HG02588 (cell line): ENCODE measurements around the gene TM2D1.
"Not testable (repeated sequence)": the region's sequence is repeated elsewhere in the genome, so short reads cannot be mapped to it uniquely, and the experiment has no call there.

ENCODE experiments used
- ATAC-seq: cut with Tn5 transposase; IDR thresholded peaks from one replicate; pipeline ENCODE4 v1.9.1; 2021; ENCODE audit warnings: mild to moderate bottlenecking, moderate library complexity; ENCODE audit not compliant: unreplicated experiment

TM2D1 gene

DNA sequence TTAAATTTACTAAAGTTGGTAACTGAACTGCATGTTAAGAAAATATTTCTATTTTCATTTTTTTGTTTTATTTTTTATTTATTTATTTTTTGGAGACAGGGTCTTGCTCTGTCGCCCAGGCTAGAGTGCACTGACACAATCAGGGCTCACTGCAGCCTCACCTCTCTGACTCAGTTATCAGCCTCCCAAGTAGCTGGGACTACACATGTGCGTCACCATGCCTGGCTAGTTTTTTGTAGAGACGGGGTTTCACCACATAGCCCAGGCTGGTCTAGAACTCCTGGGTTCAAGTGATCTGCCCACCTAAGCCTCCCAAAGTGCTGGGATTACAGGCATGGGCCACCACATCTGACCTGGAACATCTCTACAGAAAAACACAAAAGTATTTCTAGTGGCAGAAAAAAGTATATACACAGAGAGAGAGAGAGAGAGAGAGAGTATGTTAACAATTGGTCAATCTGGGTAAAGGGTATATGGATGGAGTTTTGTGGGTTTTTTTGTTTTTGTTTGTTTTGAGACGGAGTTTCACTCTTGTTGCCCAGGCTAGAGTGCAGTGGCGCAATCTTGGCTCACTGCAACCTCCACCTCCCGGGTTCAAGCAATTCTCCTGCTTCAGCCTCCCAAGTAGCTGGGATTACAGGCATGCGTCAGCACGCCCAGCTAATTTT, 5.8 kb downstream of the TM2D1 start:
- ATAC-seq = not testable (repeated sequence)

DNA sequence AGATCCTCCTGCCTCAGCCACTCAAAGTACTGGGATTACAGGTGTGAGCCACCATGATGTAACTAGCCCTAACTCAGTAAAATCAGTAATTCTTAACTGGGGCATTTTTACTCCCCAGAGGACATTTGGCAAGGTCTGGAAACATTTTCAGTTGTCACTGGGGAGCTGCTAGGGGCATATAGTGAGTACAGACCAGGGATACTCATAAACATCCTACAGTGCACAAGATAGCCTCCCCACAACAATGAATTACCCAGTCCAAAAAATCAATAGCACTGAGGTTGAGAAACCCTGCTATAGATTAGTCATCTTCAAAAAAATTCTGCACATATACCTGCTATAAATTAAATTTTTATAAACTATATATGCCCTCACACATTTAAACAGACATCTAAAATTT, 13.0 kb downstream of the TM2D1 start:
- ATAC-seq = no peak

DNA sequence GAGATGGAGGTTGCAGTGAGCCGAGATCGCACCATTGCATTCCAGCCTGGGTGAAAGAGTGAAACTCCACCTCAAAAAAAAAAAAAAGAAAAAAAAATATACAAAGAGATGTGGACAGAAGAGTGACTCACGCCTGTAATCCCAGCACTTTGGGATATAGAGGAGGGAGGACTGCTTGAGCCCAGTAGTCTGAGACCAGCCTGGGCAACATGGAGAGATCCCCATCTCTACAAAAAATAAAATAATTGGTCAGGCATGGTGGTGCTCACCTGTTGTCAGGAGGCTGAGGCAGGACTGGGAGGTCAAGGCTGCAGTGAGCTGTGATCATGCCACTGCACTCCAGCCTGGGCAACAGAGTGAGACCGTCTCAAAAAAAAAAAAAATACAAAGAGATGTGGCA, 13.7 kb downstream of the TM2D1 start:
- not testable (repeated sequence) for ATAC-seq

DNA sequence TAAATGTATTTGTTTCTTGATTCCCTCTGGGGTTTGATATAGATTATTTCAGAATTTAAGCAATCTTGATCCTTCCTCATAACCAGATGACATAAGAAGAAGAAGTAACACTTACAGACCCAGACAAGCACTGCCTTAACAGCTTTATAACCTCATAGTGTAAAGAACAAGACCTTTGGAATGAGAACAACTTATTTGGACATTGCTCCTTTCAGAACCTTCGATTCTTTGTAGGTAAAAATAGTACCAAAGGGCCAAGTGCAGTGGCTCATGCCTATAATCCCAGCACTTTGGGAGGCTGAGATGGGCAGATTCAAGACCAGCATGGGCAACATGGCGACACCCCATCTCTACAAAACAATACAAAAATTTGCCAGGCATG, 15.0 kb downstream of the TM2D1 start:
- ATAC-seq = no peak

DNA sequence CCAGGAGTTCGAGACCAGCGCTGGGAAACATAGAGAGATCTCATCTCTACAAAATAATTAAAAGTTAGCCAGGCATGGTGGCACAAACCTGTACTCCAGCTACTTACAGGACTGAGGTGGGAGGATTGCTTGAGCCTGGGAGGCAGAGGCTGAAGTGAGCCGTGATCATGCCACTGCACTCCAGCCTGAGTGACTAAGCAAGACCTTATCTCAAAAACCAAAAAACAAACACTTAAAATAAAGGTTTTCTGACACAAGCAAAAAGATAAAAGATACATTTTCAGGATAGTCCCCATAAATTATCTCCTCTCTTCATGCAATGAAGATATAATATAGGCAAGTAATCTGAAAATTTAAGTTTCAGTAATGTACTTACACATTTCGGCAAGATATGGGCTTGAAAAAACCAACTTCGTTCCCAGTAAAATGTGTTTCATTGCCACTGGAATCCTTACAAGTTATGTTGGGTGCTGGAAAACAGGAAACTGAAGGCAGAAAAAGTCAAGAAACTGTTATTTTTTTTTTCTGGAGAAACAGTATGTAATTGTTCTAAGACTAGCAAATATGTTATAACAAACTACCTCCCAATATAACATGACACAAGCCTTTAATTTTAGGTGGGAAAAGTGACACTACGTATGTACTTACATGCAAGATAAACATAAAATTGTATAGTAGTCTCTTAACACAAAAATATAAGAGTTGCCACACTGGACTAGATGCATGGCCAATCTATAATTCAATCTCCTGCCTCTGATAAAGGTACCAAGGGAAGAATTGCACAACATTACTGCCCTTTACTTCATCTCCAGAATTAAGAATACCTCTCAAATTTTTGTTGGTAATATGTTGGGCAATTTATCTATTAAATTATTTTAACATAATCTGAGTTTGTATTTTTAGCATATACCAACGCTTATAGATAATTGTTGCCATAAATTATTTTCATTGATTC, 15.7 kb downstream of the TM2D1 start:
- ATAC-seq = no peak

DNA sequence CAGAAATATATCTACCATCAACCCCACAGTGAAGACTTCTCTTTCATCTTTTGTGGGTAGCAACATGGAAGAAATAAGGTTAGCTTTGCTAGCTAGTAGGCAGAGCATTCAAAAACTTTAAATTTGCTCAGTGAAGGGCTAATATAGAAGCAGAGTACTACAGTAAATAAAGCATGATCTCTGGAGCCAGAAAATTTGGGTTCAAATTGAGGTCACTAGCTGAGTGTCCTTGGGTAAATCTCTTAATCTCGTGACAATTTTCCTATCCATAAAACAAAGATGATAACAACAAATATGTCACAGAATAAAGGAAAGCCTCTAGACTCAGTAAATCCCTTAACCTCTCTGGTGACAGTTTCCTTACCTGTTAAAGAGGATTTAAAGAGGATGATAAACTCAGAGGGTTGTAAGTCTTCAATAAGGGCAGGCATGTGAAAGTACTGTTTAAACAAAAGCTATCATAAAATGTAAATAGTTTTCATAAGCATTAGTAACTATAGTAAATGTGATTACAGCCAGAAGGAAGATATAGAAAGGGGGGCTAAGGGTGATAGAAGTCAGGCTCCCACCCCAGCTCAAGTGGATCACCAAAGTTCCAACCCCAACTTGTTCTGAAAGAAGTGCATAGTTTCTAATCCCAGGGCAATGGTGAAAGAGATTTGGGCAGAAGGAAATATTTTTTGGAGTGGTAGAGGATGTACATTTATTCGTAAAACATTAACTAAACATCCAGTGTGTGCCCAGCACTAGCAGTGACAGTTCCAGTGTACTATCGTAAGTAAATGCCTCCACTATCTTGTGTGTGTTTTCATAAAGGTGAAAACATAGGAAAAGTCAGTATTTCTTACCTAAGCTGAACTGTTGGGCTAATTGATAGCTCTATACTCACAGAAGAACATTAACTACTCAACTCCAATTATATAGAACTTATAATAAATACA, 24.8 kb downstream of the TM2D1 start:
- no peak for ATAC-seq

DNA sequence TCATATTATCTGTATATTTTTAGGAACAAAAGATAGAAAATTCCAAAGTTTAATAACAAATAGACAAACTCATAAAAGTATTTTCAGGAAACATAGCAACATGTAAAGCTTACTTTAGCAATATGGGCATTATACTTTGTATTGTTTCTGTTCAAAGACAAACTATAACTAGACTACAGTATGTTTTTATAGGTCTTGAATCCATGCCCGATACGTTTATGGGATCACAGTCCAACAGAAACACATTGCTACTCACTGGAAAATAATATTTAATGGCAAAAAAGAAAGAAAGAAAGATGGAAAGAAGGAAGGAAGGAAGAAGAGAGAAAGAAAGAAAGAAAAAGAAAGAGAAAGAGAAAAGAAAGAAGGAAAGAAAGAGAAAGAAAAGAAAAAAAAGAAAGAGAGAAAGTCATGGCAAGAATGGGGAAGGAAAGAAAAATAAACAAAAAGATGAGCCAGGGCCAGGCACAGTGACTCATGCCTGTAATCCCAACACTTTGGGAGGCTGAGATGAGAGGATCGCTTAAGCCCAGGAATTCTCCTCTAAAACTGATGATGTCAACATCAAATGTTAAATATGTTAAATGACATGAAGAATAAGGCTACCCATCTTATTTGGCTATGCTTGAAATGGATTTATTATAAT, 32.7 kb downstream of the TM2D1 start:
- no peak for ATAC-seq

DNA sequence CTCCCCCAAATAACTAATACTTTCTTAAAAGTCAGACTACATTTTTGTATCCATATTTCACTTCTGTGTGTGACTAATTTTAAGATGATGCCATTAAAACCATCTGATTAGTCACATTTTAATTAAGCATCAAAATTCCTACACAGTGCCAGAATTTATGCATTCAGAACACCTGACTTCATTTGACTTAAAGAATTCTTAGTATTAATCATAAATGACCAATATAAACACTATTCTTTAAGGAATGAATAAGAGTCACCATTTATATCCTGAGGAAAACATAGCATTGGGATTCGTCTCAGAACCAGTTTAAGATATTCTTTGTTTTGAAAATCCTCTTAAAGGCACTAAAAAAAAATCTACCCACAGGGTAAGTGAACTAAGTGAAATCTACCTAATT, 37.0 kb downstream of the TM2D1 start:
- ATAC-seq = no peak

DNA sequence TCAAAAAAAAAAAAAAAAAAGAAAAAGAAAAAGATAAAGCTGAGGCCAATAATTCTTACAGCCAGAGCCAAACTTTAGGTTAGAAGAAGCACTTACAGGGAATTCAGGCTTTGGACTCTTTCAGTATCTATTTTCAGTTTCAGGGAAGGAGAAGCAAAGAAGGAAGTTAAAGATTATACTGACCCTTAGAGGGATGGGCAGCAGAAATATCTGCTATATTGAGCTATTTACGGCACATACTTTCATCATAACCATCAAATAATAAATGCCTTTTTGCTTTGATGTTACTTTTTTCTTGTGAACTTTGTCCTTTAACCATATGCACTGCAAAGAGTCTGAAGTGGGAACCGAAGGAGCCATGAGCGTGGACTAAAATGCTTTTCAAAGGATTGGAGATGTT, 42.0 kb downstream of the TM2D1 start:
- ATAC-seq = no peak

DNA sequence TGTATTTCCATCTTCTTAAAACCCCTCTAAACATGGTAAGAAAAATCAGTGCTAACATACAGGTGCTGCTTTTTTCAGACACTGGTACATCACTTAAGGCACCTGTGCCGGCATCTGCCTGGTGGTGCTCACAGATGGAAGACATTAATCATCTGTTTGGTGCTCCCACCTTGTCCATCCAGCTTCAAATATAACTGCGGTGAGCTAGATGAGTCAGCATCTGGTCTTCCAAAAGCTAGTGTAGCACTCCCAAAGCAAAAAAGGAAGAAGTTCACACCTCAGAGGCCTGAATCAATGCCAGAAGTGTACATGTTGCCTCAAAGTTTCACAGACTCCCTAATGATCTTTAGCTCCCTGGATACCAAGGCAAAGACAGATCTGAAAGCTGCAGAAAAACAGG, 44.4 kb downstream of the TM2D1 start:
- ATAC-seq = no peak

DNA sequence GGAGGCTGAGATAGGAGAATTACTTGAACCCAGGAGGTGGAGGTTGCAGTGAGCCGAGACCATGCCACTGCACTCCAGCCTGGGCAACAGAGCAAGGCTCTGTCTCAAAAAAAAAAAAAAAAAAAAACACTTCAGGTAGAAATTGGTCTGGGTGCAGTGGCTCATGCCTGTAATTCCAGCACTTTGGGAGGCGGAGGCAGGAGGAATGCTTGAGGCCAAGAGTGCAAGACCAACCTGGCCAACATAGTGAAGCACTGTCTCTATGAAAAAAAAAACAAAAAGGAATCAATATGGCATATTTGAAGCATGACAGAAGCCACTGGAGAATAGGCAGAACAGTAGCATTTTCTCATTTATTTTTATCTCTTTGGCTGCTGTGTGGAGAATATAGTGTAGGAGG, 48.1 kb downstream of the TM2D1 start:
- ATAC-seq = not testable (repeated sequence)

DNA sequence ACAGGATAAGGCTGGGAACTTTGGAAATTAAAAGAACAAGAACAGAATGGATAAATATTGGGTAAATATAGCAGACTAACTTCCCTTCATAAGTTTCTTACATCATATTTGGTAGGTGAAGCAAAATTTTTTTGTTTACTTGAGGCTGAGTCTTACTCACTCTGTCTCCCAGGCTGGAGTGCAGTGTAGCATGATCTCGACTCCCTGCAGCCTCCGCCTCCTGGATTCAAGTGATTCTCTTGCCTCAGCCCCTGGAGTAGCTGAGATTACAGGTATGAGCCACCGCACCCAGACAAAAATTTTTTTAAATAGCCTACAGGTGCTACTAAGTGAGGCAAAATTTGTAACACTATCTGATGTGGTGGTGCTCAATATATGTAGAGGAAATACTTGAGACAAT, 50.7 kb downstream of the TM2D1 start:
- no peak for ATAC-seq

DNA sequence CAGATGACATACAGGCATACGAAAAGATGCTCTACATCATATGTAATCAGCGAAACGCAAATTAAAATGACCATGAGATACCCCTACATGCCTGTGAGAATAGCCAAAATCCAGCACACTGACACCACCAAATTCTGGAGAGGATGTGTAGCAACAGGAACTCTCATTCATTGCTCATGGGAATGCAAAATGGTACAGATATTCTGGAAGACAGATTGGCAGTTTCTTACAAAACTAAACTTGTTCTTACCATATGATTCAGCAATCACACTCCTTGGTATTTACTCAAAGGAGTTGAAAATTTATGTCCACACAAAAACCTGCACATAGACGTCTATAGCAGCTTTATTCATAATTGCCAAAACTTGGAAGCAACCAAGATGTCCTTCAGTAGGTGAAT, 52.6 kb downstream of the TM2D1 start:
- ATAC-seq = no peak

DNA sequence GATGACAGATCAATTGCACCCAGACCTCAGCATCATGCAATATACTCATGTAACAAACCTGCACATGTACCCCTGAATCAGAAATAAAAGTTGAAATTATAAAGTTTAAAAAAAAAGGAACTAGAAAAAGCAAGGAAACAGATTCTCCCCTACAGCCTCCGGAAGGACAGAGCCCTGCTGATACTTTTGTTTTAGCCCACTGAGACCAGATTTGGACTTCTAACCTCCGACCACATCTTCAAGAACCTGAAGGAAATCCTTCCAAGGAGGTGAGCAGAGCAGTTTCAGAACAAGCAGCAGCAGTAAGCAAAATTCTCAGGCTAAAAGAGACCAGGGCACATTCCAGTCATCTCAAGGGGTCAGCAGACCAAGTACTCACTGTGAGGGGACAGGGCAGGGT, 54.5 kb downstream of the TM2D1 start:
- no peak for ATAC-seq

DNA sequence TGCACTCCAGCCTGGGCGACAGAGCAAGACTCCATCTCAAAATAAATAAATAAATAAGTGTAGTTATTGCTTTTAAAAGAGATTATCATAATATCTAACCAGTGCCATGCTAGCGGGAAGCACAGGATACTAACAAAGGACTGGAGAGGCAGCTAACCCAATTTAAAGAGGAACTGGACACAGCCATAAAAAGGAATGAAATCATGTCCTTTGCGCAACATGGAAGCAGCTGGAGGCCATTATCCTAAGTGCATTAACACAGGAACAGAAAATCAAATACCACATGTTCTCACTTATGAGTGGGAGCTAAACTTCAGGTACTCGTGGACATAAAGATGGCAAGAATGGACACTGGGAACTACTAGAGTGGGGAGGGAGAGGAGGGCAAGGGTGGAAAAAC, 54.9 kb downstream of the TM2D1 start:
- no peak for ATAC-seq

DNA sequence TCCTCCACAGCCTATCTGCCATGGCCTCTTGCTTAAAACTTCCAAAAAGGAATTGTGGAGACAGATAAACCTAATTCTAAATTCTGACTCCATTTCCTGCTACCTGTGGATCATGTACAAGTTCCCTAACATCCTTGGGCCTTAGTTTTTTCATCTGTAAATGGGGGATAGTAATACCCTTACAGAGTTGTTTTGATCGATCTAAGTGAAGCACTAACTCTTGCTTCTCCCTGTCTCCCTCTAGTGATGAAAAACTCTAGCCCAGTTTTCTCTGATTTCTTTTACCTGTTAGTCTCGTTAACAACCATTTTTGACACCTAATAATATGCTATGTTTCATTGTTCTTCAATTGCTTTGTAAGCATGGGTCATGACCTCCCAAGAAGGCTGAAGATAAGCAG, 65.9 kb downstream of the TM2D1 start:
- ATAC-seq = no peak

DNA sequence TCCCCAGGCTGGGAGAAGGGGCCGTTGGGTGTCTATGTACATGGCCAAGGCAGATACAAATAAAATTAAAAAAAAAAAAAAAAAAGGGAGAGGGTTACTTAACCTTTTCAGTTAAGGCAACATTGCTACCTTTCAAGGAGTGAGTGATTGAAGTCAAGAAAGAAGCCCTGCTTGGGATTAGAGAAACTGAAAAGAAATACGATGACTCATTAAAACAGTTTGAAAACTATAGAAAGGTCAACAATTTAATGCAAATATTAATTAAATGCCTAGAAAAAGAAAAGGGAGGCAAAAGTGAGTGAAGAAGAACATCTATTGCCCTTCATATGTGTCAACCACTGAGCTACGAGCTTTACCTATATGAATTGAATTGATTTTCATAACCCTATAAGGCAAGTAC, 69.5 kb downstream of the TM2D1 start:
- no peak for ATAC-seq

DNA sequence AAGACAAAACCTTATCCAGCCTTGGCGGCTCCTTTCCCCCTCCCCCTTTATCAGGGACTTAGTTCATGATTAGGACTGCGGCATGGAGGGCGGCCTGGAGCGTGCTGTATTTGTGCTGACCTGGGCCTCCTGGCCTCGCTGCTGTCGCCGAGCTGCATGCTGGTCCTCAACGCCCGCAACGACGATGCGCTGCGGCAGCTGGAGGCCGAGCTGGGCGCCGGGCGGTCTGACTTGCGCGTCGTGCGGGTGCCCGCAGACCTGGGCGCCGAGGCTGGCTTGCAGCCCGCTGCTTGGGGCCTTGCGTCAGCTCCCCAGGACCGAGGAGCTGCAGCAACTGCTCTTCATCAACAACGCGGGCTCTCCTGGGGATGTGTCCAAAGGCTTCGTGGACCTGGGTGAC, 70.9 kb downstream of the TM2D1 start:
- ATAC-seq = no peak

DNA sequence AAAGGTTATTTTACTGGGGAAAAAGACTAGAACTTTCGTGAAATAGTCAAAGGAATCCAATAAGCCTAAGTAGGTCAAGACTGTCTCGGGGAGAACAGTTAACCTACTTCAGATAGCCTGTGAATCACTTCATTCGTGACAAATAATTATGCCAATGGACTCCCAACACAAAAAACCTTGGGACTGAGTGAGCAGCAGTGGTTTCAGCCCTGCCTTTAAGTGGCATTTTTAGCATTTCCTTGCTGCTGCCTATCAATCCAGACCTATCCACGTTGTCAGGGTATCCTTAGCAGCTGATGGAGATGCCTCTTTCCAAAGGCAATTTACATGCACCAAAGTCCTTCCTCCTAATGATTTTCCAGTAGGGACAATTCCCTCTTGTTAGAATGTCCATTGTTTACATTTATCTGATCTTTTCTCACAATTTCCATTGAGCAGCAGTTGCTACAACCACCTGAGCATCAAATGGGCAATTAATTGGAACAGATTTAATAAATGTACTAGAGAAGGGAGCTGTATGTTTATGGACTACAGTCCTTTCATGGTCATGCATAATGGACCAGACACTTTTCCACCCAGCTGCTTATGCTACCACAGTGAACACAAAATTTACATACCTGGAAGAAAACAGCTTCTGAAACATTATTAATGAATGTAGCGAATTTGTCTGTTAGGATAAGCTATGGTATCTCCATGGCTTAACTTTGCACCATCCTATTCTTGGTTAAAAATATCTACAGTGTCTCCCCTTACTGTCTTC, 75.8 kb downstream of the TM2D1 start:
- ATAC-seq = no peak

DNA sequence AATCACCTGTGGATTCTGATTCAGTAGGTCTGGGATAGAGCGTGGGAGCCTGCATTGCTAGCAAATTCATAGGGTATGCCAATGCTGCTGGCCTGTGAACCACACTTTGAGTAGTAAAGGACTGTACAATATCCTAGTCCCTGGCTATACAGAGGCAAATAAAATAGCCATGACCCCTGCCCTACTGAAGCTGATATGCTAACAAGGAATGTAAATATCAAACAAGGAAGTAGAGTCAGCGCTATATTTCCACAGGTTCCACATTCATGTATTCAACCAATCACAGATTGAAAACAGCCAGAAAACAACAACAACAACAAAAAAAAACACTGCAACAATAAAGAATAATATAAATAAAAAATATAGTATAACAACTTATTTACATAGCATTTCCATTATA, 77.8 kb downstream of the TM2D1 start:
- ATAC-seq = no peak
